H9 (cell line): ENCODE results near the gene THTPA. TPM values are rescaled to one million over a fixed set of nuclear protein-coding genes. Genes with fewer than 3 reads are reported as not detected.

Source experiments
- DNase-seq: peaks from one replicate; pipeline ENCODE4 v3.0.0-alpha.2; 2017
- H2AFZ ChIP-seq: one replicate; pipeline ENCODE4 v1.6.1; 2013; ENCODE audit warnings: mild to moderate bottlenecking, low read length, control low read depth, moderate library complexity
- H2AK5ac ChIP-seq: 2 replicates; pipeline ENCODE4 v1.6.1; 2013; ENCODE audit warnings: low read length, control low read depth, mixed read lengths; ENCODE audit not compliant: insufficient read length
- H2BK120ac ChIP-seq: one replicate; pipeline ENCODE4 v1.6.1; 2013; ENCODE audit warnings: low read depth, mild to moderate bottlenecking, low read length, control low read depth, inconsistent platforms; ENCODE audit not compliant: poor library complexity, severe bottlenecking
- H2BK12ac ChIP-seq: 2 replicates; pipeline ENCODE4 v1.6.1; 2013; ENCODE audit warnings: low read length, control low read depth, mixed read lengths, low read depth; ENCODE audit not compliant: insufficient read length
- H2BK15ac ChIP-seq: 2 replicates; pipeline ENCODE4 v1.6.1; 2013; ENCODE audit warnings: low read depth, low read length, control low read depth
- H2BK20ac ChIP-seq: one replicate; pipeline ENCODE4 v1.6.1; 2013; ENCODE audit warnings: low read depth, mild to moderate bottlenecking, low read length, control low read depth, inconsistent platforms; ENCODE audit not compliant: poor library complexity, severe bottlenecking
- H2BK5ac ChIP-seq: 2 replicates; pipeline ENCODE4 v1.6.1; 2013; ENCODE audit warnings: low read length, control low read depth, mixed read lengths; ENCODE audit not compliant: insufficient read length
- H3K14ac ChIP-seq: 2 replicates; pipeline ENCODE4 v1.6.1; 2013; ENCODE audit warnings: low read length, control low read depth; ENCODE audit not compliant: insufficient read depth
- H3K18ac ChIP-seq: 2 replicates; pipeline ENCODE4 v1.6.1; 2013; ENCODE audit warnings: low read depth, mild to moderate bottlenecking, mixed read lengths, low read length, control low read depth; ENCODE audit not compliant: insufficient read length
- H3K23ac ChIP-seq: 2 replicates; pipeline ENCODE4 v1.6.1; 2013; ENCODE audit warnings: low read length, control low read depth, mixed read lengths, low read depth; ENCODE audit not compliant: insufficient read length
- H3K23me2 ChIP-seq: 2 replicates; pipeline ENCODE4 v1.6.1; 2013; ENCODE audit warnings: low read depth, mild to moderate bottlenecking, mixed read lengths, low read length, control low read depth; ENCODE audit not compliant: insufficient read length, poor library complexity, severe bottlenecking
- H3K27ac ChIP-seq: 2 replicates; pipeline ENCODE4 v1.5.1; 2013; ENCODE audit warnings: low read length, control low read depth, mixed read lengths, low read depth; ENCODE audit not compliant: insufficient read length
- H3K27me3 ChIP-seq: 2 replicates; pipeline ENCODE4 v1.6.1; 2013; ENCODE audit warnings: low read length, control low read depth, inconsistent platforms; ENCODE audit not compliant: insufficient read depth
- H3K4ac ChIP-seq: 2 replicates; pipeline ENCODE4 v1.6.1; 2013; ENCODE audit warnings: low read depth, mild to moderate bottlenecking, control low read depth, inconsistent platforms, low read length, moderate library complexity
- H3K4me1 ChIP-seq: 2 replicates; pipeline ENCODE4 v1.6.1; 2013; ENCODE audit warnings: low read length, control low read depth, inconsistent platforms; ENCODE audit not compliant: insufficient read depth
- H3K4me2 ChIP-seq: 2 replicates; pipeline ENCODE4 v1.6.1; 2013; ENCODE audit warnings: low read length, control low read depth, mixed read lengths; ENCODE audit not compliant: insufficient read length, insufficient read depth
- H3K56ac ChIP-seq: 2 replicates; pipeline ENCODE4 v1.6.1; 2013; ENCODE audit warnings: low read depth, mild to moderate bottlenecking, mixed read lengths, low read length, control low read depth; ENCODE audit not compliant: insufficient read length
- H3K79me1 ChIP-seq: 2 replicates; pipeline ENCODE4 v1.6.1; 2013; ENCODE audit warnings: low read depth, mild to moderate bottlenecking, moderate library complexity, low read length, control low read depth, inconsistent platforms; ENCODE audit not compliant: insufficient read depth, poor library complexity, severe bottlenecking
- H3K79me2 ChIP-seq: 2 replicates; pipeline ENCODE4 v1.6.1; 2013; ENCODE audit warnings: low read length, control low read depth, inconsistent platforms; ENCODE audit not compliant: insufficient read depth
- H3K9ac ChIP-seq: 2 replicates; pipeline ENCODE4 v1.6.1; 2013; ENCODE audit warnings: low read length, control low read depth, mixed read lengths; ENCODE audit not compliant: insufficient read length; ENCODE audit errors: extremely low read depth
- H3K9me3 ChIP-seq: one replicate; pipeline ENCODE4 v1.6.1; 2013; ENCODE audit warnings: low read depth, low read length, inconsistent platforms; ENCODE audit not compliant: control insufficient read depth
- H3T11ph ChIP-seq: one replicate; pipeline ENCODE4 v1.6.1; 2013; ENCODE audit warnings: mild to moderate bottlenecking, low read length, control low read depth, inconsistent platforms
- H4K20me1 ChIP-seq: one replicate; pipeline ENCODE4 v1.6.1; 2013; ENCODE audit not compliant: control insufficient read depth, insufficient read length, insufficient read depth
- H4K5ac ChIP-seq: 2 replicates; pipeline ENCODE4 v1.6.1; 2013; ENCODE audit warnings: low read depth, mild to moderate bottlenecking, mixed read lengths, low read length, control low read depth; ENCODE audit not compliant: insufficient read length
- H4K8ac ChIP-seq: replicated peaks from 2 replicates; pipeline ENCODE4 v1.6.1; 2013; ENCODE audit warnings: low read length, control low read depth, mixed read lengths, low read depth; ENCODE audit not compliant: insufficient read length
- H4K91ac ChIP-seq: 2 replicates; pipeline ENCODE4 v1.6.1; 2013; ENCODE audit warnings: low read depth, mild to moderate bottlenecking, moderate library complexity, mixed read lengths, low read length, control low read depth; ENCODE audit not compliant: insufficient read length
- H3K27ac Mint-ChIP-seq, 3 experiments: 2 replicates in 2 of 3; 3 replicates in 1 of 3; pipeline ENCODE4 v1.8.0; 2020 to 2021; ENCODE audit warnings: mixed read lengths in 3 of 3, mild to moderate bottlenecking in 1 of 3, moderate library complexity in 1 of 3
- H3K27me3 Mint-ChIP-seq: 2 replicates; pipeline ENCODE4 v1.8.0; 2021; ENCODE audit warnings: low read depth, mild to moderate bottlenecking, moderate library complexity, mixed read lengths
- H3K36me3 Mint-ChIP-seq, 3 experiments: 2 replicates in 2 of 3; 3 replicates in 1 of 3; pipeline ENCODE4 v1.8.0; 2020 to 2021; ENCODE audit warnings: low read depth in 3 of 3, mixed read lengths in 3 of 3; ENCODE audit not compliant: insufficient read depth in 1 of 3
- H3K4me1 Mint-ChIP-seq, 2 experiments: 2 replicates each; pipeline ENCODE4 v1.8.0; 2020; ENCODE audit warnings: mixed read lengths in 2 of 2
- H3K4me3 Mint-ChIP-seq, 2 experiments: 2 replicates in 1 of 2; 3 replicates in 1 of 2; pipeline ENCODE4 v1.8.0; 2020 to 2021; ENCODE audit warnings: mild to moderate bottlenecking in 2 of 2, mixed read lengths in 2 of 2, moderate library complexity in 1 of 2
- H3K9me3 Mint-ChIP-seq, 2 experiments: 2 replicates in 1 of 2; 3 replicates in 1 of 2; pipeline ENCODE4 v1.8.0; 2020; ENCODE audit warnings: mild to moderate bottlenecking in 2 of 2, mixed read lengths in 2 of 2, moderate library complexity in 1 of 2
- WGBS: extraction: QIAGEN DNeasy Blood & Tissue Kit; methylation state at CpG from one replicate; pipeline ENCODE4 v1.1.7; 2013; ENCODE audit warnings: missing lambda C conversion rate, low lambda C conversion rate, mixed read lengths; ENCODE audit not compliant: insufficient read length; ENCODE audit errors: extremely low coverage; 5-methylcytosine and 5-hydroxymethylcytosine counted together
- total RNA-seq: library from RNA; stranded (reverse); gene quantifications from 2 replicates; pipeline ENCODE4 v1.2.1, GENCODE V29; 2021
- TF ChIP-seq, protein P1 (sequence below): fragments of 200-600 bp; sonication (generic); conservative IDR thresholded peaks from 3 replicates; pipeline ENCODE4 v1.8.0; 2021; ENCODE audit warnings: antibody characterized with exemption, mild to moderate bottlenecking

THTPA gene
- total RNA-seq, 1 experiment from 2014 or later = 15.6 TPM

- DNase-seq = no peak
- no peak overlapping the region for H3K9ac ChIP-seq
- no peaks in the 10 kb centered on the region; the same call in 1 of the 2 replicates for H3K27me3 ChIP-seq
- Mint-ChIP-seq H3K27ac (no peak overlapping the region; a peak in 1 of 7 replicates), H3K9me3 (no peaks in the 10 kb centered on the region), H3K4me1 (peaks cover 46 to 49% of the 10 kb centered on the region in 2 experiments), H3K4me3 (no peak overlapping the region), H3K36me3 (peaks cover 9 to 18% (median 9%) of the 10 kb centered on the region in 3 experiments; a peak in 5 of 7 replicates), H3K27me3 (peaks cover 20% of the 10 kb centered on the region)
- no peak overlapping the region for H2BK15ac ChIP-seq
- H4K5ac ChIP-seq = no peak overlapping the region
- no peak overlapping the region for H3K56ac ChIP-seq
- H3K79me2 ChIP-seq = no peaks in the 10 kb centered on the region
- no peak overlapping the region for H2AFZ ChIP-seq
- no peak overlapping the region for H3K23ac ChIP-seq
- H3K4me1 ChIP-seq = peaks cover 15% of the 10 kb centered on the region; the same call in 1 of the 2 replicates
- H3K18ac ChIP-seq = no peak overlapping the region
- no peak overlapping the region for H2BK120ac ChIP-seq
- no peaks in the 10 kb centered on the region for H3K79me1 ChIP-seq
- no peak overlapping the region for H4K8ac ChIP-seq
- no peaks in the 10 kb centered on the region for H4K20me1 ChIP-seq
- no peak overlapping the region for H3K27ac ChIP-seq
- no peak overlapping the region for H2BK12ac ChIP-seq
- no peaks in the 10 kb centered on the region for H3K23me2 ChIP-seq
- no peak overlapping the region for H3K14ac ChIP-seq
- no peak overlapping the region for H2AK5ac ChIP-seq
- H3K4ac ChIP-seq = no peak overlapping the region
- no peak overlapping the region for H3K4me2 ChIP-seq
- no peaks in the 10 kb centered on the region for H3K9me3 ChIP-seq
- H2BK5ac ChIP-seq = no peak overlapping the region
- H2BK20ac ChIP-seq = no peak overlapping the region
- WGBS = no CpG with 5 or more reads among the region's 4 CpGs
- H3T11ph ChIP-seq = no peak overlapping the region
- no peak overlapping the region for H4K91ac ChIP-seq
- TF ChIP-seq, protein P1, sequence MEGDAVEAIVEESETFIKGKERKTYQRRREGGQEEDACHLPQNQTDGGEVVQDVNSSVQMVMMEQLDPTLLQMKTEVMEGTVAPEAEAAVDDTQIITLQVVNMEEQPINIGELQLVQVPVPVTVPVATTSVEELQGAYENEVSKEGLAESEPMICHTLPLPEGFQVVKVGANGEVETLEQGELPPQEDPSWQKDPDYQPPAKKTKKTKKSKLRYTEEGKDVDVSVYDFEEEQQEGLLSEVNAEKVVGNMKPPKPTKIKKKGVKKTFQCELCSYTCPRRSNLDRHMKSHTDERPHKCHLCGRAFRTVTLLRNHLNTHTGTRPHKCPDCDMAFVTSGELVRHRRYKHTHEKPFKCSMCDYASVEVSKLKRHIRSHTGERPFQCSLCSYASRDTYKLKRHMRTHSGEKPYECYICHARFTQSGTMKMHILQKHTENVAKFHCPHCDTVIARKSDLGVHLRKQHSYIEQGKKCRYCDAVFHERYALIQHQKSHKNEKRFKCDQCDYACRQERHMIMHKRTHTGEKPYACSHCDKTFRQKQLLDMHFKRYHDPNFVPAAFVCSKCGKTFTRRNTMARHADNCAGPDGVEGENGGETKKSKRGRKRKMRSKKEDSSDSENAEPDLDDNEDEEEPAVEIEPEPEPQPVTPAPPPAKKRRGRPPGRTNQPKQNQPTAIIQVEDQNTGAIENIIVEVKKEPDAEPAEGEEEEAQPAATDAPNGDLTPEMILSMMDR = 0 out of 3 replicates have a peak, but pooled peaks have one; percentile 12
Measured at GRCh38 chr14:23518709-23519108, 37.4 kb upstream of the THTPA start.
